AG10803 (cell line): ENCODE results near the gene SAP25.
A peak's percentile ranks its signal among the peaks of the same experiment; 100 is the strongest.

Experiments used
- DNase-seq: peaks from one replicate; pipeline ENCODE4 v3.0.0; 2010; ENCODE audit warnings: low read depth
- H3K4me3 ChIP-seq: 2 replicates; pipeline ENCODE4 v1.5.1; 2011; ENCODE audit warnings: mild to moderate bottlenecking, low read length, control low read depth
- TF ChIP-seq, protein P1 (sequence below): conservative IDR thresholded peaks from 2 replicates; pipeline ENCODE4 v1.5.1; 2011; ENCODE audit warnings: mild to moderate bottlenecking, low read length, control low read depth, inconsistent platforms

Gene SAP25

GRCh38 chr7:100573691-100574361 is at the start of gene SAP25:
TSS of gene SAP25 (minus strand) at chr7:100573900. CDS start at chr7:100573742, 158 bp downstream.
- DNase-seq, result no peak
- TF ChIP-seq, protein P1, sequence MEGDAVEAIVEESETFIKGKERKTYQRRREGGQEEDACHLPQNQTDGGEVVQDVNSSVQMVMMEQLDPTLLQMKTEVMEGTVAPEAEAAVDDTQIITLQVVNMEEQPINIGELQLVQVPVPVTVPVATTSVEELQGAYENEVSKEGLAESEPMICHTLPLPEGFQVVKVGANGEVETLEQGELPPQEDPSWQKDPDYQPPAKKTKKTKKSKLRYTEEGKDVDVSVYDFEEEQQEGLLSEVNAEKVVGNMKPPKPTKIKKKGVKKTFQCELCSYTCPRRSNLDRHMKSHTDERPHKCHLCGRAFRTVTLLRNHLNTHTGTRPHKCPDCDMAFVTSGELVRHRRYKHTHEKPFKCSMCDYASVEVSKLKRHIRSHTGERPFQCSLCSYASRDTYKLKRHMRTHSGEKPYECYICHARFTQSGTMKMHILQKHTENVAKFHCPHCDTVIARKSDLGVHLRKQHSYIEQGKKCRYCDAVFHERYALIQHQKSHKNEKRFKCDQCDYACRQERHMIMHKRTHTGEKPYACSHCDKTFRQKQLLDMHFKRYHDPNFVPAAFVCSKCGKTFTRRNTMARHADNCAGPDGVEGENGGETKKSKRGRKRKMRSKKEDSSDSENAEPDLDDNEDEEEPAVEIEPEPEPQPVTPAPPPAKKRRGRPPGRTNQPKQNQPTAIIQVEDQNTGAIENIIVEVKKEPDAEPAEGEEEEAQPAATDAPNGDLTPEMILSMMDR, result no peak
- H3K4me3 ChIP-seq, result no peak within 1 kb of the TSS

GRCh38 chr7:100621554-100621953 is 47.9 kb upstream of the SAP25 start:
- DNase-seq, result no peak
- TF ChIP-seq, protein P1, result no peak
- H3K4me3 ChIP-seq, result no peak overlapping the region

- TF ChIP-seq, protein P1, result no peak
- DNase-seq, result no peak
- no peak overlapping the region for H3K4me3 ChIP-seq
These were observed 47.1 kb upstream of the SAP25 start for GRCh38 chr7:100620804-100621203.

- H3K4me3 ChIP-seq, result no peak overlapping the region
- TF ChIP-seq, protein P1, result no peak
- no peak for DNase-seq
These were observed 46.5 kb upstream of the SAP25 start for GRCh38 chr7:100620239-100620638.

- no peak overlapping the region for H3K4me3 ChIP-seq
- TF ChIP-seq, protein P1, result no peak
- no peak for DNase-seq
These were observed 40.7 kb upstream of the SAP25 start for GRCh38 chr7:100614308-100614861.

DNA sequence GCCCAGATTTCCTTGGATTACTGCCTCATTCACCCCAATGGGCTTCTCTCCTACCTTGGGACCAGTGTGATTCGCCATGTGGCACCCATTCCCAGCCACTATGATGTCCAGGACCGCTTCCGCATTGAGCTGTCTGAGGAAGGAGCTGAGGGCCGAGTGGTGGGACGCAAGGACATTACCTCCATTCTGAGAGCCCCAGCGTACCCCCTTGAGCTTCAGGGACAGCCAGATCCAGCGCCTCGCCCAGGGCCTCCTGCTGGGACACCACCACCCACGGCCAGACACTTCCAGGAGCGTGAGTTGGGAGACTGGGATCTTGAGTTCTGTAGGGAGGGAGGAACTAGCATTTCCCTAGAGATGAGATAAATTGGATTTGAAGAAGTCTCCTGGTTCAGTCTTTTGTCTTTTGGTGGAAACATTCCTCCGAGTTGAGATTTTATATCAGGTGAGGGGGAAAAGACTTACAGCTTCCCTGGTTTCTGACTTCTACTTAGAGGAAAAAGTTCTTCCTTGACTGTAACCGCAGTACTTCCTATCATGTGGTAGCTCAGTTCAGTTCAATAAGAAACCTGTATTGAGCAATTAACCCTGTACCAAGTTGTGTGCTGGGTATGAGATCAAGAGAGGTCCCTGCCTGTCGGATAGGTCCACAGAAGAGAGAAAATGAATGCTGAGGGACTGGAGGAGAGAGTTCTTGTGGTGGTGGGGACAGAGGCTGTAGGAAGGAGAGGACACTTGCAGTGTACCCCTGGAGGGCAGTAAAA is 39.9 kb upstream of the SAP25 start:
- peak overlapping the region; percentile 69 for H3K4me3 ChIP-seq
- DNase-seq, result no peak
- TF ChIP-seq, protein P1, result no peak
